AG20443 (cell line): ENCODE data around the gene INTS11.
A peak's percentile ranks its signal among the peaks of the same experiment; 100 is the strongest.
"Not testable (repeated sequence)": the region's sequence is repeated elsewhere in the genome, so short reads cannot be mapped to it uniquely, and the experiment has no call there.

ENCODE experiments used
- DNase-seq: peaks from one replicate; pipeline ENCODE4 v3.0.0; 2012; ENCODE audit warnings: low spot score, mixed read lengths

Gene INTS11

GRCh38 chr1:1329304-1330210, 5.1 kb upstream of the INTS11 start:
- DNase-seq = no peak

GRCh38 chr1:1328254-1328653, 3.8 kb upstream of the INTS11 start:
- DNase-seq = no peak

GRCh38 chr1:1327291-1327690, 2.8 kb upstream of the INTS11 start:
- no peak for DNase-seq

GRCh38 chr1:1326075-1326605, 1.7 kb upstream of the INTS11 start:
- no peak for DNase-seq

GRCh38 chr1:1325288-1326074, 1.0 kb upstream of the INTS11 start:
- DNase-seq = no peak

GRCh38 chr1:1324084-1324523, 356 bp downstream of the INTS11 start:
- no peak for DNase-seq

GRCh38 chr1:1322952-1323351, 1.5 kb downstream of the INTS11 start:
- no peak for DNase-seq

- no peak for DNase-seq
These were observed 2.0 kb downstream of the INTS11 start for GRCh38 chr1:1322418-1322817.

GRCh38 chr1:1321477-1321876, 3.0 kb downstream of the INTS11 start:
- no peak for DNase-seq

- DNase-seq = no peak
These were observed 3.6 kb downstream of the INTS11 start for GRCh38 chr1:1320666-1321448.

GRCh38 chr1:1319646-1319941, 4.9 kb downstream of the INTS11 start:
- no peak for DNase-seq

GRCh38 chr1:1318777-1319645, 5.4 kb downstream of the INTS11 start:
- DNase-seq = no peak

- peak; percentile 66 for DNase-seq
These were observed 6.3 kb downstream of the INTS11 start for GRCh38 chr1:1318131-1318652.

- no peak for DNase-seq
These were observed 7.0 kb downstream of the INTS11 start for GRCh38 chr1:1317420-1317819.

- DNase-seq = not testable (repeated sequence)
These were observed 8.3 kb downstream of the INTS11 start for GRCh38 chr1:1316199-1316598.

GRCh38 chr1:1315435-1315954, 9.0 kb downstream of the INTS11 start:
- DNase-seq = no peak

GRCh38 chr1:1314678-1315335, 9.7 kb downstream of the INTS11 start:
- DNase-seq = no peak

GRCh38 chr1:1314237-1314586, 10.2 kb downstream of the INTS11 start:
- no peak for DNase-seq

GRCh38 chr1:1313500-1314236, 10.8 kb downstream of the INTS11 start:
- no peak for DNase-seq
